Activated T-helper 2 cell treated with anti-CD3 and anti-CD28 coated beads, Interferon-gamma antibody, Interleukin-2, Interleukin-4, amounts not matched to agents 10 μg/mL and 5 μg/mL and 100 μg/mL, durations not matched to agents 14 hours and 24 hours and 36 hours (primary cell): Measurements from ENCODE around the gene KCNJ15. TPM values are rescaled to one million over a fixed set of nuclear protein-coding genes. Genes with fewer than 3 reads are reported as not detected.

Experiments
- DNase-seq: peaks from one replicate; pipeline ENCODE4 v3.0.0; 2021; ENCODE audit warnings: low spot score
- H3K27ac Mint-ChIP-seq: one replicate; pipeline ENCODE4 v1.8.0; 2021; ENCODE audit warnings: mixed read lengths
- H3K27me3 Mint-ChIP-seq: one replicate; pipeline ENCODE4 v1.8.0; 2021; ENCODE audit warnings: low read depth, mixed read lengths
- H3K36me3 Mint-ChIP-seq: one replicate; pipeline ENCODE4 v1.8.0; 2021; ENCODE audit warnings: low read depth, mixed read lengths
- H3K4me1 Mint-ChIP-seq: one replicate; pipeline ENCODE4 v1.8.0; 2021; ENCODE audit warnings: low read depth, mixed read lengths
- H3K4me3 Mint-ChIP-seq: one replicate; pipeline ENCODE4 v1.8.0; 2021; ENCODE audit warnings: low read depth, mild to moderate bottlenecking, moderate library complexity, mixed read lengths
- H3K9me3 Mint-ChIP-seq: one replicate; pipeline ENCODE4 v1.8.0; 2021; ENCODE audit warnings: mixed read lengths
- intact Hi-C: fragments of 100-400 bp; cut with micrococcal nuclease; formaldehyde crosslinking; loops from one replicate; pipeline ENCODE4 v1.15.1; 2023
- total RNA-seq: library from RNA; stranded (reverse); gene quantifications from 2 replicates; pipeline ENCODE4 v1.2.3, GENCODE V29; 2022

Gene KCNJ15
- total RNA-seq, 1 donor from 2014 or later = 0.27 TPM

- Mint-ChIP-seq H3K27me3 (peaks cover under 1% of the 10 kb centered on the region), H3K27ac (no peak overlapping the region), H3K4me1 (peaks cover 2% of the 10 kb centered on the region), H3K36me3 (no peaks in the 10 kb centered on the region), H3K4me3 (no peak overlapping the region), H3K9me3 (no peaks in the 10 kb centered on the region)
- no peak for DNase-seq
- intact Hi-C loops = no loop called here
Observed at GRCh38 chr21:38312822-38313221, 56.0 kb downstream of the KCNJ15 start.

- intact Hi-C loops = no loop called here
- Mint-ChIP-seq H3K4me3 (no peak overlapping the region), H3K4me1 (peaks cover 2% of the 10 kb centered on the region), H3K36me3 (no peaks in the 10 kb centered on the region), H3K9me3 (no peaks in the 10 kb centered on the region), H3K27ac (no peak overlapping the region), H3K27me3 (no peaks in the 10 kb centered on the region)
- no peak for DNase-seq
Observed at GRCh38 chr21:38314558-38314957, 57.8 kb downstream of the KCNJ15 start.

DNA sequence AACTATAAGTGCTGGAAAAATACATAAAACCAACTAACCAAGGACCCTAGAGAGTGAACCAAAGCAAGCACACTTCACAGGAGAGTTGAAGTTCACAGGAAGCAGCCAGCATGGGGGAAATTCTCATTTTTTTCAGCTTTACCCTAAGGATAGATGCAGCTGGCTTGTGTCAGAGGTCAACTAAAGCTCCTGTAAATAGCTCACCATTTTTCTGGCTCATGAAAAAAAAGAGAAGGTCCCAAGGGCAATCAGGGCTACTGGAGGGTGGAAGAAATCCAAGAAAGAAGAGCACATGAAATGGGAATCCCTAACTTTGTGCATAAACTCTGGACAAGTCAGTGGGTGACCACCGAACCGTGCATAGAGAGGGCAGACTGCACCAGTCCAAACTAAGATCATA, 58.3 kb downstream of the KCNJ15 start:
- Mint-ChIP-seq H3K27ac (no peak overlapping the region), H3K4me1 (peaks cover 2% of the 10 kb centered on the region), H3K4me3 (no peak overlapping the region), H3K9me3 (no peaks in the 10 kb centered on the region), H3K27me3 (no peaks in the 10 kb centered on the region), H3K36me3 (no peaks in the 10 kb centered on the region)
- DNase-seq = no peak
- intact Hi-C loops = no loop called here

- Mint-ChIP-seq H3K4me3 (no peak overlapping the region), H3K4me1 (peaks cover 9% of the 10 kb centered on the region), H3K27ac (no peak overlapping the region), H3K27me3 (no peaks in the 10 kb centered on the region), H3K9me3 (no peaks in the 10 kb centered on the region), H3K36me3 (no peaks in the 10 kb centered on the region)
- DNase-seq = no peak
- intact Hi-C loops = no loop called here
Observed at GRCh38 chr21:38319781-38320180, 63.0 kb downstream of the KCNJ15 start.

DNA sequence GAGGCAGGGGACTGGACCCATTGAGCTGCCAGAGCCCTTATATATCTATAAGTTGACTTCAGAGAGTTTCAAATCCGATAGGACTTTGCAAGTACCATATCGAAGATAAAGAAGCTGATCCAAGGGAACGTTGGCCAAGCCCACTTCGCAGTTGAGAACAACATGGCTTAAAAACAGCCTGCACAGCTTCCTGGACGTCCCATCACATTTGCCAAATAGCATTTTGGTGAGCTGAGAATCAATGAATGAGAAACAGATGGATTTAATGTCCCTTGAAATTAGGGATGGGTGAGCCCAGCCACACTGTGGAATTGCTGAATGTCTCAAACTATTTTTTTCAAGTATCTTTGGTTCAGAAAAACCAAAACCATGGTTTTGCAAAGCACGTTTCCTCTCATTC, 64.8 kb downstream of the KCNJ15 start:
- Mint-ChIP-seq H3K9me3 (no peaks in the 10 kb centered on the region), H3K36me3 (no peaks in the 10 kb centered on the region), H3K4me3 (no peak overlapping the region), H3K27me3 (no peaks in the 10 kb centered on the region), H3K27ac (no peak overlapping the region), H3K4me1 (peaks cover 9% of the 10 kb centered on the region)
- no peak for DNase-seq
- intact Hi-C loops = no loop called here

DNA sequence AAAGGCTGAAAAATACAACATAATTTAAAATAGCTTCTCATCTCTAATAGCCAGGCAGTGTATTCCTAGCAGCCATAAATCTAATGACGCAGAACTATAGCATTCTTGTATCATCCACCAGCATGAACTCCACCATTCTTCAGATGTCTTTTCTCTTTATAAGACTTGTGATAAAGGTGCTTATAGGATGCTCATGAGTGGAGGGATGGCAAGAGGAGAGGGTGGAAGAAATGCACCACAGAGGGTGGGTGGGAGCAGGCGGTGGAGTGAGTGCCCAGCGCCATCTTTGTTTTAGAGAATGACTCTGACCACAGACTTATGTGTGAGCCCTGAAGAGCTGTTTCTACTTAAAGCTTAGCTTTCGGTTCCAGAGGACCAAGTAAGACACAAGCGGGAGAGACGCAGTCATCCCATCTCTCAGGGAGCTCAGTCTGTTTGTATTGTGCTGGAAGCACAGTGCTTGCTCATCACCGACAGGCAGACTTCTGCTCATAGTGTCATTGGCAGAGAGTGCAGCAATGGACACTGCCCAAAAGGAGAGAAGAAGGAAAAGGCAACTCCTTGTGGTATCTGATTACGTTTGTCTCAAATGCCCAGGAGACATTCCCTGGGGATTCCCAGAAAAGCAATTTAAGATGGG, 65.6 kb downstream of the KCNJ15 start:
- DNase-seq = no peak

GRCh38 chr21:38323721-38324531, 67.1 kb downstream of the KCNJ15 start:
- H3K4me3 Mint-ChIP-seq = no peak overlapping the region
- peaks cover 13% of the 10 kb centered on the region for H3K4me1 Mint-ChIP-seq
- H3K27ac Mint-ChIP-seq = no peak overlapping the region
- no peaks in the 10 kb centered on the region for H3K36me3 Mint-ChIP-seq
- no peak for DNase-seq
- no peaks in the 10 kb centered on the region for H3K27me3 Mint-ChIP-seq
- intact Hi-C loops = loop anchor here (1.0 kb wide), 1 partner anchor 25 kb away; no protein-coding TSS in a partner anchor
- H3K9me3 Mint-ChIP-seq = no peaks in the 10 kb centered on the region

More for the DNA sequence above, 65.6 kb downstream of the KCNJ15 start:
- H3K9me3 Mint-ChIP-seq = no peaks in the 10 kb centered on the region
- intact Hi-C loops = no loop called here
- H3K27me3 Mint-ChIP-seq = no peaks in the 10 kb centered on the region
- H3K36me3 Mint-ChIP-seq = no peaks in the 10 kb centered on the region
- no peak overlapping the region for H3K4me3 Mint-ChIP-seq
- peaks cover 9% of the 10 kb centered on the region for H3K4me1 Mint-ChIP-seq
- no peak overlapping the region for H3K27ac Mint-ChIP-seq

GRCh38 chr21:38325216-38325615, 68.4 kb downstream of the KCNJ15 start:
- no peak overlapping the region for H3K4me3 Mint-ChIP-seq
- no peaks in the 10 kb centered on the region for H3K9me3 Mint-ChIP-seq
- H3K27ac Mint-ChIP-seq = no peak overlapping the region
- no peak for DNase-seq
- no peaks in the 10 kb centered on the region for H3K27me3 Mint-ChIP-seq
- peaks cover 13% of the 10 kb centered on the region for H3K4me1 Mint-ChIP-seq
- intact Hi-C loops = no loop called here
- H3K36me3 Mint-ChIP-seq = no peaks in the 10 kb centered on the region

GRCh38 chr21:38325731-38326420, 69.1 kb downstream of the KCNJ15 start:
- Mint-ChIP-seq H3K9me3 (no peaks in the 10 kb centered on the region), H3K4me1 (peaks cover 13% of the 10 kb centered on the region), H3K36me3 (no peaks in the 10 kb centered on the region), H3K4me3 (no peak overlapping the region), H3K27me3 (no peaks in the 10 kb centered on the region), H3K27ac (no peak overlapping the region)
- intact Hi-C loops = no loop called here
- no peak for DNase-seq

- Mint-ChIP-seq H3K27ac (no peak overlapping the region), H3K4me1 (peaks cover 13% of the 10 kb centered on the region), H3K9me3 (no peaks in the 10 kb centered on the region), H3K4me3 (no peak overlapping the region), H3K27me3 (no peaks in the 10 kb centered on the region), H3K36me3 (no peaks in the 10 kb centered on the region)
- intact Hi-C loops = no loop called here
- DNase-seq = no peak
Observed at GRCh38 chr21:38326429-38326828, 69.6 kb downstream of the KCNJ15 start.

GRCh38 chr21:38326899-38327298, 70.1 kb downstream of the KCNJ15 start:
- intact Hi-C loops = no loop called here
- H3K27ac Mint-ChIP-seq = no peak overlapping the region
- no peaks in the 10 kb centered on the region for H3K27me3 Mint-ChIP-seq
- no peak overlapping the region for H3K4me3 Mint-ChIP-seq
- no peaks in the 10 kb centered on the region for H3K36me3 Mint-ChIP-seq
- peaks cover 13% of the 10 kb centered on the region for H3K4me1 Mint-ChIP-seq
- no peaks in the 10 kb centered on the region for H3K9me3 Mint-ChIP-seq
- DNase-seq = no peak

DNA sequence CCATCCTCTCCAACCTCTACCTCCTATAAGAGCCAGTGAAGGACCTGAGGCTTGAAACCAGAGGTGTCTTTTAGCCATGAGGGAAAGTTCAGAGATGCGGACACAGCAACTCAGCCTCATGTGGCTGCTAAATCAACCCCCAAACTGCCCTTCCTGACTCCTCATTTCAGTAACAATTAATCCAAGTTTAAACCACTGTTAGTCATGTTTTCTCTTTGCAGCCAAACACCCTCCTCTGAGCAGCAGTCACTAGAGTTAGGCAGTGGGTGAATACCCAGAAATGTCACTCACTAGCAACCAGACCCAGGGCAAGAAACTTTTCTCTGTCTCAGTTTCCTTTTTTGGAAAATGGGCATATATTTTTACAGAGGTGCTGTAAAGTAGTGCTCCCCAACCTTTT, 71.2 kb downstream of the KCNJ15 start:
- no peak overlapping the region for H3K4me3 Mint-ChIP-seq
- no peaks in the 10 kb centered on the region for H3K36me3 Mint-ChIP-seq
- H3K9me3 Mint-ChIP-seq = no peaks in the 10 kb centered on the region
- DNase-seq = no peak
- peaks cover 13% of the 10 kb centered on the region for H3K4me1 Mint-ChIP-seq
- H3K27me3 Mint-ChIP-seq = no peaks in the 10 kb centered on the region
- peak overlapping the region; percentile 0 for H3K27ac Mint-ChIP-seq
- intact Hi-C loops = loop anchor here (1.0 kb wide), 1 partner anchor 59 kb away; no protein-coding TSS in a partner anchor

- Mint-ChIP-seq H3K4me3 (no peak overlapping the region), H3K27me3 (no peaks in the 10 kb centered on the region), H3K36me3 (no peaks in the 10 kb centered on the region), H3K27ac (no peak overlapping the region), H3K9me3 (no peaks in the 10 kb centered on the region), H3K4me1 (peaks cover 4% of the 10 kb centered on the region)
- DNase-seq = no peak
- intact Hi-C loops = no loop called here
Observed at GRCh38 chr21:38329162-38329561, 72.4 kb downstream of the KCNJ15 start.
